SK-N-SH (cell line): ENCODE measurements around the gene CDH15.

ENCODE experiments used
- CHD2 ChIP-seq: fragments of 150-350 bp; IDR thresholded peaks from 2 replicates; pipeline ENCODE4 v1.6.1; 2018; ENCODE audit warnings: low read length; ENCODE audit not compliant: partially characterized antibody
- CTCF ChIP-seq: fragments of 200-600 bp; sonication (generic); IDR thresholded peaks from 2 replicates; pipeline ENCODE4 v1.6.1; 2017; ENCODE audit warnings: antibody characterized with exemption, mild to moderate bottlenecking, moderate library complexity
- EZH2phosphoT487 ChIP-seq: fragments of 200-600 bp; sonication (generic); IDR thresholded peaks from 2 replicates; pipeline ENCODE4 v1.6.1; 2017; ENCODE audit warnings: low read depth, mixed run types, mild to moderate bottlenecking, antibody characterized with exemption, moderate library complexity, borderline replicate concordance
- FOXJ3 ChIP-seq: sonication (generic); formaldehyde crosslinking; IDR thresholded peaks from 2 replicates; pipeline ENCODE4 v1.5.1; 2020; ENCODE audit warnings: mild to moderate bottlenecking, missing genetic modification reagents
- GABPA ChIP-seq: IDR thresholded peaks from 2 replicates; pipeline ENCODE4 v1.4.0; 2012; ENCODE audit warnings: low read depth, mild to moderate bottlenecking
- MAX ChIP-seq: IDR thresholded peaks from 2 replicates; pipeline ENCODE4 v1.4.0; 2012; ENCODE audit warnings: low read depth
- RAD21 ChIP-seq: IDR thresholded peaks from 2 replicates; pipeline ENCODE4 v1.6.1; 2012; ENCODE audit warnings: mild to moderate bottlenecking, low read length
- RXRA ChIP-seq: IDR thresholded peaks from 2 replicates; pipeline ENCODE4 v1.4.0; 2012; ENCODE audit warnings: low read depth, mild to moderate bottlenecking, borderline replicate concordance
- SIN3A ChIP-seq: IDR thresholded peaks from 2 replicates; pipeline ENCODE4 v1.6.1; 2012; ENCODE audit warnings: low read depth, mild to moderate bottlenecking, low read length, moderate library complexity, borderline replicate concordance
- SMC3 ChIP-seq: IDR thresholded peaks from 2 replicates; pipeline ENCODE4 v1.6.1; 2012; ENCODE audit warnings: low read depth, low read length, improper control_type of control experiment
- USF2 ChIP-seq: fragments of 150-350 bp; IDR thresholded peaks from 2 replicates; pipeline ENCODE4 v1.6.1; 2017; ENCODE audit warnings: antibody characterized with exemption, low read length, low read depth, borderline replicate concordance

- TF ChIP-seq EZH2phosphoT487: no peak
- no peak for TF ChIP-seq FOXJ3 (CRISPR knock-in tag)
- no peak for TF ChIP-seq USF2
- TF ChIP-seq SMC3: no peak
- no peak for TF ChIP-seq MAX
- no peak for TF ChIP-seq GABPA
- TF ChIP-seq CTCF: no peak
- no peak for TF ChIP-seq CHD2
- no peak for TF ChIP-seq RXRA
- TF ChIP-seq SIN3A: no peak
- no peak for TF ChIP-seq RAD21
These were observed 48.3 kb upstream of the CDH15 start for GRCh38 chr16:89123001-89123830.
